Osteocyte (in vitro differentiated cells): Measurements from ENCODE around the gene PAFAH2. TPM values are rescaled to one million over a fixed set of nuclear protein-coding genes. Genes with fewer than 3 reads are reported as not detected.

Source experiments
- DNase-seq: peaks from one replicate; pipeline ENCODE4 v3.0.0; 2021; ENCODE audit warnings: mixed read lengths; ENCODE audit not compliant: unreplicated experiment; ENCODE audit errors: extremely low spot score
- H3K27ac Mint-ChIP-seq: one replicate; pipeline ENCODE4 v1.8.0; 2021; ENCODE audit warnings: mild to moderate bottlenecking, mixed read lengths; ENCODE audit not compliant: unreplicated experiment
- H3K27me3 Mint-ChIP-seq: one replicate; pipeline ENCODE4 v1.8.0; 2021; ENCODE audit warnings: mixed read lengths; ENCODE audit not compliant: unreplicated experiment
- H3K36me3 Mint-ChIP-seq: one replicate; pipeline ENCODE4 v1.8.0; 2021; ENCODE audit warnings: mixed read lengths; ENCODE audit not compliant: unreplicated experiment
- H3K4me1 Mint-ChIP-seq: one replicate; pipeline ENCODE4 v1.8.0; 2021; ENCODE audit warnings: mixed read lengths; ENCODE audit not compliant: unreplicated experiment
- H3K4me3 Mint-ChIP-seq: one replicate; pipeline ENCODE4 v1.8.0; 2021; ENCODE audit warnings: mild to moderate bottlenecking, moderate library complexity, mixed read lengths; ENCODE audit not compliant: unreplicated experiment
- H3K9me3 Mint-ChIP-seq: one replicate; pipeline ENCODE4 v1.8.0; 2021; ENCODE audit warnings: mixed read lengths; ENCODE audit not compliant: unreplicated experiment
- total RNA-seq: library from RNA; stranded (reverse); gene quantifications from 2 replicates; pipeline ENCODE4 v1.2.1, GENCODE V29; 2021
- TF ChIP-seq, protein P1 (sequence below): fragments of 200-600 bp; sonication (generic); IDR thresholded peaks from 2 replicates; pipeline ENCODE4 v1.5.0; 2021; ENCODE audit warnings: antibody characterized with exemption, mild to moderate bottlenecking, moderate library complexity

Gene PAFAH2
- total RNA-seq, 1 donor from 2014 or later = 10.4 TPM

DNA sequence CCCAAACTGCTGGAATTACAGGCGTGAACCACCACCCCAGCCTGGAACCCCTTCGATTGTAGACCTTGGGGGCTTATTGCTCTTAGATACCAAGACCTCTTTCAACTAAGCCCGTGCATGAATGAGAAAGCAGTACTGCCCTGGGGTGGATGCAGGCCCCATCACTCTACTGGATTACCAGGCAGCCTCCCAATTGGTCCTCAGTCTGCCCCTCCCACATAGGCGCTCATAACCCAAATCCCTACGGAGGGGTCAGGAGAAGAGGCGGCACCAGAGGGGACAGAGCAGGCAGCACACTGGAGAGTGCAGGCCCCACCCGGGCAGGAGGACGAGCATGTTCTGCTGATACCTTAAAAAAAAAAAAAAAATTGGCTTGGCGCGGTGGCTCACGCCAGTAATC, 79.2 kb downstream of the PAFAH2 start:
- H3K27ac Mint-ChIP-seq = no peak overlapping the region
- no peak overlapping the region for H3K4me3 Mint-ChIP-seq
- DNase-seq = no peak
- no peaks in the 10 kb centered on the region for H3K36me3 Mint-ChIP-seq
- TF ChIP-seq, protein P1, sequence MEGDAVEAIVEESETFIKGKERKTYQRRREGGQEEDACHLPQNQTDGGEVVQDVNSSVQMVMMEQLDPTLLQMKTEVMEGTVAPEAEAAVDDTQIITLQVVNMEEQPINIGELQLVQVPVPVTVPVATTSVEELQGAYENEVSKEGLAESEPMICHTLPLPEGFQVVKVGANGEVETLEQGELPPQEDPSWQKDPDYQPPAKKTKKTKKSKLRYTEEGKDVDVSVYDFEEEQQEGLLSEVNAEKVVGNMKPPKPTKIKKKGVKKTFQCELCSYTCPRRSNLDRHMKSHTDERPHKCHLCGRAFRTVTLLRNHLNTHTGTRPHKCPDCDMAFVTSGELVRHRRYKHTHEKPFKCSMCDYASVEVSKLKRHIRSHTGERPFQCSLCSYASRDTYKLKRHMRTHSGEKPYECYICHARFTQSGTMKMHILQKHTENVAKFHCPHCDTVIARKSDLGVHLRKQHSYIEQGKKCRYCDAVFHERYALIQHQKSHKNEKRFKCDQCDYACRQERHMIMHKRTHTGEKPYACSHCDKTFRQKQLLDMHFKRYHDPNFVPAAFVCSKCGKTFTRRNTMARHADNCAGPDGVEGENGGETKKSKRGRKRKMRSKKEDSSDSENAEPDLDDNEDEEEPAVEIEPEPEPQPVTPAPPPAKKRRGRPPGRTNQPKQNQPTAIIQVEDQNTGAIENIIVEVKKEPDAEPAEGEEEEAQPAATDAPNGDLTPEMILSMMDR = no peak
- H3K9me3 Mint-ChIP-seq = no peaks in the 10 kb centered on the region
- H3K4me1 Mint-ChIP-seq = peaks cover 14% of the 10 kb centered on the region
- no peaks in the 10 kb centered on the region for H3K27me3 Mint-ChIP-seq

DNA sequence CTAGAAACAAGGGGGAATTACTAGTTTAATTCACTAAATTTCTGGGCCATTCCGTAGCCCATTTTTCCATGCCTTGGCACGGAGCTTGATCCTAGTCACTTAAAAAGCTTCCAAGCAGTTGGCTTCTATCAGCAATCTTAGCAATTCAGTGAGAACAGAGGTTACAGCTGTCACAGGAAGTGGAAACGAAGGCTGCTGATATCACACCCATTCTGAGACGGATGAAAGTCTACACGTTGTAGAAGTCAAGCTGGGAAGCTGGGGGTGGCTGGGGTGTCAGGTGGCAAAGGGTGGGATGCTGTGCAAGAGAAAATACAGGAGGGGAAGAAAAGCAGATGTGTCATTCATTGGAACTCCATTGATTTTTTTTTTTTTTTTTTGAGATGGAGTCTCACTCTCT, 79.9 kb downstream of the PAFAH2 start:
- H3K4me1 Mint-ChIP-seq = peaks cover 10% of the 10 kb centered on the region
- DNase-seq = no peak
- H3K27me3 Mint-ChIP-seq = no peaks in the 10 kb centered on the region
- H3K36me3 Mint-ChIP-seq = no peaks in the 10 kb centered on the region
- TF ChIP-seq, protein P1 = no peak
- no peak overlapping the region for H3K4me3 Mint-ChIP-seq
- H3K27ac Mint-ChIP-seq = no peak overlapping the region
- H3K9me3 Mint-ChIP-seq = no peaks in the 10 kb centered on the region

DNA sequence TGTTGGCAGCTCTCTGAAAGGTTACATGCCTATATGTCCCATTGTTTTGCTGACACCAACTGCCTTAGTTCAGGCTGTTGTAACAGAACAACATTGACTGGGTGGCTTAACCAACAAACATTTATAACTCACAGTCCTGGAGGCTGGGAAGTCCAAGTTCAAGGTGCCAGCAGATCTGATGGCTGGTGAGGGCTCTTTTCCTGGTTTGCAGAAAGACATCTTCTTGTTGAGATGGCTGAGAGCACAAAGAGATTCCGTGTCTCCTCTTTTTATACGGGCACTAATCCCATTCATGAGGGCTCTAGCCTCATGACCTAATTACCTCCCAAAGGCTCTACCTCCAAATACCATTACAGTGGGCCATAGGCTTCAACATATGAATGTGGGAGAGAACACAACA, 81.4 kb downstream of the PAFAH2 start:
- no peaks in the 10 kb centered on the region for H3K27me3 Mint-ChIP-seq
- H3K4me1 Mint-ChIP-seq = peaks cover 11% of the 10 kb centered on the region
- no peak overlapping the region for H3K4me3 Mint-ChIP-seq
- no peaks in the 10 kb centered on the region for H3K9me3 Mint-ChIP-seq
- no peak for DNase-seq
- TF ChIP-seq, protein P1 = no peak
- no peak overlapping the region for H3K27ac Mint-ChIP-seq
- no peaks in the 10 kb centered on the region for H3K36me3 Mint-ChIP-seq

DNA sequence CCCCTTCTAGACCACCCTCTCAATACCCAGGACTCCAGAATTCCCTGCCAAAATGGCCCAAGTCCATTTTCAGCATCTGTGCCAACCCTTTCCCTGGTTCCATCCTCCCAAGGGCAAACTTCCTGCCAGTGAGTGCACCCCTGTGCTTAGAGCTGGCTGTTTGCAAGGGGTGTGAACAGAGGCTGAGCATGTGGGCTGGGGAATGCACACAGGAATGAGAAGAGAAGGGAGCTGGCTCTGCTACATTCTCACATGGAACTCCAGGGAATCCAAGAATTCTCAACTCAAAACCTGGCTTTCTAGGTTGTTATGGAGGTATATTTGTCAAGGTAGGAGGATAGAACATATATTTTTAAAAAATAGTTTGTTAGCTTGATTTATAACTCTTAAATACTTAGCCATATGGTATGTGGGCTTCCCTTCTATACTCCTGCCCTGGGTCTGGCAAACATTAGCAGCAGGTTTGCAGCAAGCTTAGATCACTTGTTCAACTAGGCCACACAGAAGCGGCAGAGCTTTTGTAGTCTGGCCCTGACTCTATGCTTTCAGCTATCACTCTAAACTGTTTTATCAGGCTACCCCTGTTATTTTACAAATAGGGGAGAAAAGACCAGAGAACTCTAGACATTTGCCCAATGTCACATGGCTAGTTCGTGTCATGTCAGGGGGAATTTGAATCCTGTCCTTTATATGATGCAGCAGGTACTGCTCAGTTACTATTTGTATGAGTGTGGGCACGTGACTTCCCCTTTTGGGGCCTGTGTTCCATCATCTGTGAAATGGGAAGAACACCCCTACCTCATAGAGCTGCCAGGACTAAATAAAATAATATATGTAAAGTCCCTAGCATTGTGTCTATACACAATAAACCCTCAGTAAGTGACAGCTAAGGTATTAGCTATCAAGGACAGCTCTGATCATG, 83.5 kb downstream of the PAFAH2 start:
- Mint-ChIP-seq H3K27me3 (no peaks in the 10 kb centered on the region), H3K36me3 (no peaks in the 10 kb centered on the region), H3K9me3 (no peaks in the 10 kb centered on the region), H3K27ac (no peak overlapping the region), H3K4me1 (peaks cover 11% of the 10 kb centered on the region), H3K4me3 (no peak overlapping the region)
- TF ChIP-seq, protein P1 = no peak
- DNase-seq = no peak

DNA sequence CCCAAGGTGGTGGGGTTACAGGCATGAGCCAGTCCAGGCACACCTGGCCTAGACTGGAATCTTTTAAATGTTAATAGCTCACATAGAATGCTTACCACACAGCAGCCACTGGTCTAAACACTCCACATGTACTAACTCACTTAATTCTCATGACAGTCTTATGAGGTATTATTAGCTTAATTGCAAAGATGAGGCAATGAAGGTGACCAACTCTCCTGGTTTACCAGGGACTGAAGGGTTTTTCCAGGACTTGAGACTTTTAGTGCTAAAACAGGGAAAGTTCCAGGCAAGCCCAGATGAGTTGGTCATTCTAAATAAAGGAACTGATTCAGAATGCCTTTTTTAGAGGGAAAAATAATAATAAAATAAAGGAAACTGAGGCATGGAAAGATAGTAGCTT, 84.7 kb downstream of the PAFAH2 start:
- no peak for DNase-seq
- H3K36me3 Mint-ChIP-seq = no peaks in the 10 kb centered on the region
- no peaks in the 10 kb centered on the region for H3K9me3 Mint-ChIP-seq
- TF ChIP-seq, protein P1 = no peak
- no peak overlapping the region for H3K4me3 Mint-ChIP-seq
- H3K27ac Mint-ChIP-seq = no peak overlapping the region
- no peaks in the 10 kb centered on the region for H3K27me3 Mint-ChIP-seq
- peaks cover 11% of the 10 kb centered on the region for H3K4me1 Mint-ChIP-seq
